Measurements from ENCODE around the gene ITSN2.

DNA sequence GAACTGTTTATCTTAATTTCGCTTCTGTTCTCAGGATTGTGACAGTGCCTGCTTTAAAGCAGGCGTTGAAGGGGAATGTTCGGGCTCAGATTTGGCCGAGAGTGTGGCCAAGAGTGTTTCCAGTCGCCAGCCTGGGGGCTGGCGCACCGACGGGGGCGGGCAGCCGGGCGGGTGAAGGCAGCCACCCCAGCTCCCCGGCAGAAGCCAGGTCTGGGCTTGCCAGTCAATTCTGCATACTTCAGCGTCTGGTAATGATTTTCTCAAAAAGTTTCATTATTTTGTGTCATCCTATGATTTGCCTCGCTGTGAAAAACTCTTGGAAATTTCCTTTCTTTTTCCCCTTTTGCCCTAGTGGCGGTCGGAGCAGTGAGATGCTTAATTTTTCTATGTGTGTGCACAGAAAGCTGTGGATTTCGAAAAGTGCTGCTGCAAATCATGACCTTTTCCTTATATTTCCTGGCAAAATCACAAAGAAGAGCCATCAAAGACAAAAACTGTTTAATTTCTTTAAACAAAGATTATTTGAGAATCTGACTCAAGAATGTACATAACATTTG, 184.6 kb downstream of the ITSN2 start:
- no peak for TF ChIP-seq POLR2AphosphoS5 (IDR thresholded peaks at IDR 0.05; ENCODE audit: low read depth, low read length)
- TF ChIP-seq POLR2A (IDR thresholded peaks at IDR 0.05; ENCODE audit: low read depth, low read length), result no peak
- no peak for TF ChIP-seq TAF1 (IDR thresholded peaks at IDR 0.05; ENCODE audit: borderline replicate concordance, low read depth, low read length)

Data from GM12892 (cell line).